ENCODE measurements around the gene CD300H. TPM values are rescaled to one million over a fixed set of nuclear protein-coding genes. Genes with fewer than 3 reads are reported as not detected.
A peak's percentile ranks its signal among the peaks of the same experiment; 100 is the strongest.

CD300H gene
- total RNA-seq, 1 donor from 2014 or later, result not detected

- Mint-ChIP-seq H3K4me1 (ENCODE audit: low read depth, unreplicated experiment) (peaks cover 69% of the 10 kb centered on the region), H3K27ac (ENCODE audit: unreplicated experiment) (peak overlapping the region; percentile 91), H3K36me3 (ENCODE audit: unreplicated experiment) (no peaks in the 10 kb centered on the region), H3K9me3 (ENCODE audit: unreplicated experiment) (peaks cover 24% of the 10 kb centered on the region), H3K27me3 (ENCODE audit: unreplicated experiment) (peaks cover 17% of the 10 kb centered on the region), H3K4me3 (ENCODE audit: unreplicated experiment) (peak overlapping the region; percentile 56)
- no peak for DNase-seq
- no peak for TF ChIP-seq CTCF (IDR thresholded peaks at IDR 0.05; ENCODE audit: partially characterized antibody, unreplicated experiment)
These were observed 36.4 kb upstream of the CD300H start for GRCh38 chr17:74603746-74604145.

DNA sequence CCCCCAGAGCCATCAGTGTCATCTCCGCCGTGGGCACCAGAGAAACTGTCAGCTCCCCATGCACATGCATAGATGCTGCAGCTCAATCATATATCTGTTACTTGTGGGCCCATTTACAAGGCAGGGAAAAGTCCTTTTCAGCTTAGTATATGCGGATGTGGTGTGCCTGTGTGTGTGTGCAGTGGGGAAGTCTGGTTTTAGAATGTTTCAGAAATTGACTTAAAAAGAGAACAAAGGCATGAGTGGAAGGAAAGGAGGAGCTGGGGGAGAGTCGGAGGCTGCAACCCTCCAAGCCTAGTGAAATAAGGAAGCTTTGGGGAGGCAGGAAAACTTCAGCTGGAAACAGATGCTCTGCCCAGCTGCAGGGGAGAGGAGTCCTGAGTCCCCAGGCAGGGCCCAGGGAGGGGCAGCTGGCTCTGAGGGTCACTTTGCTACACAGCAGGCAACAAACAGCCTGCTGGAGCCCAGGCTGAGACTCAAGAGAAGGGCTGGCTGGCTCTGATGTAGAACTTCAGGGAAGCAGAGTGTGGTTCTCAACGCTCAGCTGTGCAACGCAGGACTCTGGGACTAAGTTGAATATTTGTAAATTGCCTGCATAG is 35.8 kb upstream of the CD300H start:
- DNase-seq, result peak; percentile 50
- peaks cover 18% of the 10 kb centered on the region for H3K27me3 Mint-ChIP-seq (ENCODE audit: unreplicated experiment)
- peaks cover 27% of the 10 kb centered on the region for H3K9me3 Mint-ChIP-seq (ENCODE audit: unreplicated experiment)
- H3K4me1 Mint-ChIP-seq (ENCODE audit: low read depth, unreplicated experiment), result peaks cover 69% of the 10 kb centered on the region
- H3K4me3 Mint-ChIP-seq (ENCODE audit: unreplicated experiment), result peak overlapping the region; percentile 60
- H3K27ac Mint-ChIP-seq (ENCODE audit: unreplicated experiment), result peak overlapping the region; percentile 91
- TF ChIP-seq CTCF (IDR thresholded peaks at IDR 0.05; ENCODE audit: partially characterized antibody, unreplicated experiment), result no peak
- no peaks in the 10 kb centered on the region for H3K36me3 Mint-ChIP-seq (ENCODE audit: unreplicated experiment)

GRCh38 chr17:74601944-74602572 is 34.7 kb upstream of the CD300H start:
- H3K36me3 Mint-ChIP-seq (ENCODE audit: unreplicated experiment), result no peaks in the 10 kb centered on the region
- H3K4me3 Mint-ChIP-seq (ENCODE audit: unreplicated experiment), result no peak overlapping the region

GRCh38 chr17:74599448-74599939 is 32.2 kb upstream of the CD300H start:
- peaks cover 43% of the 10 kb centered on the region for H3K4me1 Mint-ChIP-seq (ENCODE audit: low read depth, unreplicated experiment)
- peak overlapping the region; percentile 86 for H3K27ac Mint-ChIP-seq (ENCODE audit: unreplicated experiment)
- H3K9me3 Mint-ChIP-seq (ENCODE audit: unreplicated experiment), result peaks cover 17% of the 10 kb centered on the region
- H3K4me3 Mint-ChIP-seq (ENCODE audit: unreplicated experiment), result no peak overlapping the region
- peaks cover 16% of the 10 kb centered on the region for H3K27me3 Mint-ChIP-seq (ENCODE audit: unreplicated experiment)
- peak; percentile 50 for DNase-seq
- peaks cover 5% of the 10 kb centered on the region for H3K36me3 Mint-ChIP-seq (ENCODE audit: unreplicated experiment)
- TF ChIP-seq CTCF (IDR thresholded peaks at IDR 0.05; ENCODE audit: partially characterized antibody, unreplicated experiment), result no peak

More at GRCh38 chr17:74601944-74602572, 34.7 kb upstream of the CD300H start:
- peak; percentile 79 for TF ChIP-seq CTCF (IDR thresholded peaks at IDR 0.05; ENCODE audit: partially characterized antibody, unreplicated experiment)
- H3K27me3 Mint-ChIP-seq (ENCODE audit: unreplicated experiment), result peaks cover 15% of the 10 kb centered on the region
- H3K4me1 Mint-ChIP-seq (ENCODE audit: low read depth, unreplicated experiment), result peaks cover 58% of the 10 kb centered on the region
- DNase-seq, result peak; percentile 66
- H3K27ac Mint-ChIP-seq (ENCODE audit: unreplicated experiment), result peak overlapping the region; percentile 20
- peaks cover 22% of the 10 kb centered on the region for H3K9me3 Mint-ChIP-seq (ENCODE audit: unreplicated experiment)

- Mint-ChIP-seq H3K9me3 (ENCODE audit: unreplicated experiment) (peaks cover 17% of the 10 kb centered on the region), H3K27me3 (ENCODE audit: unreplicated experiment) (peaks cover 16% of the 10 kb centered on the region), H3K36me3 (ENCODE audit: unreplicated experiment) (peaks cover 5% of the 10 kb centered on the region), H3K4me1 (ENCODE audit: low read depth, unreplicated experiment) (peaks cover 43% of the 10 kb centered on the region), H3K27ac (ENCODE audit: unreplicated experiment) (peak overlapping the region; percentile 83), H3K4me3 (ENCODE audit: unreplicated experiment) (peak overlapping the region; percentile 48)
- no peak for DNase-seq
- TF ChIP-seq CTCF (IDR thresholded peaks at IDR 0.05; ENCODE audit: partially characterized antibody, unreplicated experiment), result no peak
These were observed 31.7 kb upstream of the CD300H start for GRCh38 chr17:74599023-74599399.
